Lung (tissue), 12 donors: ENCODE results near the gene MRRF. TPM values are rescaled to one million over a fixed set of nuclear protein-coding genes. Genes with fewer than 3 reads are reported as not detected.
A peak's percentile ranks its signal among the peaks of the same experiment; 100 is the strongest.

Source experiments
- ATAC-seq: fragments of 200-7000 bp; cut with Tn5 transposase; one replicate; pipeline ENCODE4 v1.9.1; 2020; ENCODE audit warnings: moderate number of reproducible peaks; ENCODE audit not compliant: insufficient read depth, low FRiP score
- DNase-seq, 3 donors: peaks; one replicate each; pipeline ENCODE4 v3.0.0-alpha.2; 2013 to 2017
- H3K27ac ChIP-seq, 2 donors: one replicate each; pipeline ENCODE4 v1.5.1; 2013; ENCODE audit warnings: mild to moderate bottlenecking in 2 of 2, moderate library complexity in 2 of 2, control low read depth in 1 of 2, inconsistent platforms in 1 of 2, low read depth in 1 of 2, low read length in 1 of 2
- H3K27me3 ChIP-seq, 3 donors: one replicate each; pipeline ENCODE4 v1.5.1; 2013; ENCODE audit warnings: low read length in 2 of 3; ENCODE audit not compliant: control insufficient read depth in 3 of 3, insufficient read depth in 3 of 3
- H3K36me3 ChIP-seq, 4 donors: one replicate each; pipeline ENCODE4 v1.5.1; 2013; ENCODE audit warnings: low read length in 4 of 4, mild to moderate bottlenecking in 1 of 4, moderate library complexity in 1 of 4; ENCODE audit not compliant: control insufficient read depth in 4 of 4, insufficient read depth in 4 of 4
- H3K4me1 ChIP-seq, 5 donors: one replicate each; pipeline ENCODE4 v1.5.1; 2013; ENCODE audit warnings: low read length in 5 of 5, mild to moderate bottlenecking in 2 of 5, moderate library complexity in 1 of 5; ENCODE audit not compliant: control insufficient read depth in 5 of 5, insufficient read depth in 5 of 5
- H3K4me3 ChIP-seq: one replicate; pipeline ENCODE4 v1.5.1; 2013; ENCODE audit warnings: mild to moderate bottlenecking, control low read depth, moderate library complexity
- H3K9ac ChIP-seq, 2 donors: one replicate each; pipeline ENCODE4 v1.5.1; 2013; ENCODE audit warnings: low read length in 2 of 2, control low read depth in 1 of 2; ENCODE audit not compliant: insufficient read depth in 1 of 2
- H3K9me3 ChIP-seq, 4 donors: one replicate each; pipeline ENCODE4 v1.5.1; 2013; ENCODE audit warnings: low read length in 3 of 4, mild to moderate bottlenecking in 1 of 4, moderate library complexity in 1 of 4; ENCODE audit not compliant: control insufficient read depth in 4 of 4, insufficient read depth in 3 of 4
- WGBS, 2 donors: extraction: QIAGEN DNeasy Blood & Tissue Kit; methylation state at CpG; one replicate each; pipeline ENCODE4 v1.1.7; 2013; 5-methylcytosine and 5-hydroxymethylcytosine counted together
- polyA plus RNA-seq, 2 donors: library from polyadenylated mRNA; stranded (reverse); fragments of 200-250 nt; gene quantifications; one replicate each; pipeline ENCODE4 v1.2.1, GENCODE V29; 2013
- total RNA-seq, 2 donors: library from RNA; depleted of rRNA in 1 of 2; stranded (reverse); fragments of >200 nt in 1 of 2; gene quantifications; one replicate each; pipeline ENCODE4 v1.2.1, GENCODE V29; 2014 to 2021
- TF ChIP-seq, protein P1 (sequence below): IDR thresholded peaks from 2 replicates; pipeline ENCODE4 v1.5.1; 2012; ENCODE audit warnings: mild to moderate bottlenecking; ENCODE audit errors: control extremely low read depth, extremely low read depth
- donor health status: control.
- donor health status: control.
- donor health status: Bipolar disorder and iron deficiency.
- donor health status: healthy.
- donor health status: DM: yes; HTN: yes; CAD: no.

The MRRF gene
- total and polyA plus RNA-seq, 4 donors: 22.3 to 43.9 (median 31.1) TPM

DNA sequence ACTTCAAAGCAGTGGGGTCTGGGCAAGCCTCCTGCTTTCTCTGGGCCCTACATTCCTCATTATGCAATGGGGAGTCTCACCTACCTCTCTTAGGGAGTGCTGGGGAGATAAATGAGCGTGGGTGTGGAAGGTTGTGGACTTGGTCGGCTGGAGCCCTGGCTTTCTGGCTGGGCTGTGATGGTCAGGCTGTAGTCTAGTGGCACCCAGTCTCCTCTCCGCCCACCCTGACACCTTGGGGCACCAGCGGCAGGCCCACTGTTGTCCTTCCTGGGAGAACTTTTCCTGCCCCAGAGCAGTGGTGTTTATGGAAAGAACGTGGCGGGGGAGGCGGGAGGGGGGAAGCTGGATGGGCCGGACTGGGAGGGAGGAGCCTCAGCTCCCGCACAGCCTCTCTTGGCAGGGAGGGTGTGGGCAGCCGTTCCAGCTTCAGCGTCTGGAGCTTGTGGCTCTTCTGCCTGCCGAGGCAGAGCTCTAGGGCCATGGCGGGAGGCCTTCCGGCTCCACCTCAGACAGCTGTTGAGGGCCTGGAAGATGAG, 110.3 kb downstream of the MRRF start:
- no peak overlapping the region for H3K27ac ChIP-seq
- peaks cover 0 to 3% (median 1%) of the 10 kb centered on the region in 4 donors for H3K9me3 ChIP-seq
- ATAC-seq (peak; percentile 36), DNase-seq (peak; percentile 80 to 89 (median 81))
- H3K36me3 ChIP-seq: no peaks in the 10 kb centered on the region
- peaks cover 0 to 41% (median 16%) of the 10 kb centered on the region in 5 donors for H3K4me1 ChIP-seq
- peaks cover 0 to 5% (median 4%) of the 10 kb centered on the region in 3 donors for H3K27me3 ChIP-seq
- TF ChIP-seq, protein P1, sequence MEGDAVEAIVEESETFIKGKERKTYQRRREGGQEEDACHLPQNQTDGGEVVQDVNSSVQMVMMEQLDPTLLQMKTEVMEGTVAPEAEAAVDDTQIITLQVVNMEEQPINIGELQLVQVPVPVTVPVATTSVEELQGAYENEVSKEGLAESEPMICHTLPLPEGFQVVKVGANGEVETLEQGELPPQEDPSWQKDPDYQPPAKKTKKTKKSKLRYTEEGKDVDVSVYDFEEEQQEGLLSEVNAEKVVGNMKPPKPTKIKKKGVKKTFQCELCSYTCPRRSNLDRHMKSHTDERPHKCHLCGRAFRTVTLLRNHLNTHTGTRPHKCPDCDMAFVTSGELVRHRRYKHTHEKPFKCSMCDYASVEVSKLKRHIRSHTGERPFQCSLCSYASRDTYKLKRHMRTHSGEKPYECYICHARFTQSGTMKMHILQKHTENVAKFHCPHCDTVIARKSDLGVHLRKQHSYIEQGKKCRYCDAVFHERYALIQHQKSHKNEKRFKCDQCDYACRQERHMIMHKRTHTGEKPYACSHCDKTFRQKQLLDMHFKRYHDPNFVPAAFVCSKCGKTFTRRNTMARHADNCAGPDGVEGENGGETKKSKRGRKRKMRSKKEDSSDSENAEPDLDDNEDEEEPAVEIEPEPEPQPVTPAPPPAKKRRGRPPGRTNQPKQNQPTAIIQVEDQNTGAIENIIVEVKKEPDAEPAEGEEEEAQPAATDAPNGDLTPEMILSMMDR: no peak
- H3K4me3 ChIP-seq: no peak overlapping the region
- WGBS, 2 donors: 28 to 45% methylated on average over 14 of the region's 14 CpGs
- no peak overlapping the region for H3K9ac ChIP-seq

DNA sequence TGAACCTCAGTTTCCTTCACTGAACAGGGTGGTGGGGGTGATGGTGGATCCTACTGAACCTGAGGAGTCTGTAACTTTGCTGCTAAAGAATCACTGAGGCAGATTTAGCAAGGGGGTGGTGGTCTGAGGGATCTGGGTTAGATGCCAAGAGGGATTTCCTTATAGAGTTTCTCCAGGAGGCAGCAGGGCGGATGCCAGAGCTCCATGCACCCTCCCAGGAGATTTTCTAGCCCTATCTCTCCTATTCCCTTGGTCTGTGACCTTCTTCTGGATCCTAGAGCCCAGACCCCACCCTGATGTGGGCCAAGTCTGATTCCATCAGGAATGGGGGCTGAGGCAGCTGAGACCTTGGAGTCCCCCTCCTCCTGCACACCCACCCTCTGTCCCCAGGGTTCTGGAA, 112.1 kb downstream of the MRRF start:
- H3K4me3 ChIP-seq: no peak overlapping the region
- H3K36me3 ChIP-seq: peaks cover 0 to 2% (median 0%) of the 10 kb centered on the region in 4 donors
- peaks cover 0 to 3% (median 1%) of the 10 kb centered on the region in 4 donors for H3K9me3 ChIP-seq
- H3K4me1 ChIP-seq: peaks cover 0 to 31% (median 14%) of the 10 kb centered on the region in 5 donors
- H3K27ac ChIP-seq: no peak overlapping the region
- ATAC-seq (no peak), DNase-seq (no peak)
- WGBS, 2 donors: 88 to 100% methylated on average over 1 of the region's 1 CpG
- TF ChIP-seq, protein P1: no peak
- H3K27me3 ChIP-seq: peaks cover 0 to 3% (median 0%) of the 10 kb centered on the region in 3 donors
- no peak overlapping the region for H3K9ac ChIP-seq

DNA sequence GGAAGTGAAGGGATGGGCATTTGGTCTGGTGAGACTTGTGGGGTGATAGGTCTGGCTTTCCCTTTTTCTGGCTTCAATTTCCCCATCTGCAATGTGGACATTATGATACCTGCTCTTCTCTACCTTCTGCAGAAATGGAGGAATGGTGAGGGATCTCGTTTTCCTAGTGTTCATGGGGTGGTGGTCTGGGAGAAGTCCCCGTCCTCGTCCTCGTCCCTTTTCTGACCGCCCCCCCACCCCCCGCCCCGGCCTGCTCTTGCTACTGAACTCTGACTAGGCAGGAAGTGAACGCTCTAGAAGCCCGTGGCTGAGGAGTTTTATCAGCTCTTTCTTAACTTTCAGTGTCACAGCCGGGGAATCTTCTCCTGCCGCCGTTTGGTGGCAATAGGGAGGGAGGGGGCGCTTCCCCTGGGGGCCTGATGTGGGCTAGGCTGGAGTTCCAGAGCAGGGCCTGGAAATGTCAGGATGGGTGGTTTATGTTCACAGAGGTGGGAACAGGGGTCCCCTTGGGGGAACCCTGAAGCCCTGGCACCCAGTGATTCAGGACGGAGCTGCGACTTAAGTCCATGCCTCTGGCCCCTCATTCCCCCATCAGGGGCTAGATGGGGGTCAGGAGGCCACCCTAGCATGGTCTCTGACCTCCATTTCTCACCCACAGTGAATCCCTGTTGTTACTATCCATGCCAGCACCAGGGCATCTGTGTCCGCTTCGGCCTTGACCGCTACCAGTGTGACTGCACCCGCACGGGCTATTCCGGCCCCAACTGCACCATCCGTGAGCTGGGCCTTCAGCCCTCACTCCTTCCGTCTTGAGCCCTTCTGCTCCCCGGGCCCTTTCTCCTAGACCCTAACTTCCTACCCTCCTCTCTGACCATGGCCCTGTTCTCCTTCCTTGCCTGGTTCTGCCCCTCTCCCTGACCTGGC, 112.8 kb downstream of the MRRF start:
- TF ChIP-seq, protein P1: no peak
- H3K27ac ChIP-seq: no peak overlapping the region
- peaks cover 0 to 3% (median 1%) of the 10 kb centered on the region in 4 donors for H3K9me3 ChIP-seq
- H3K27me3 ChIP-seq: no peaks in the 10 kb centered on the region
- no peak overlapping the region for H3K9ac ChIP-seq
- WGBS, 2 donors: 54 to 65% methylated on average over 24 of the region's 24 CpGs
- ATAC-seq (no peak), DNase-seq (peak in 1 of 3 donors; percentile 41)
- H3K4me1 ChIP-seq: peaks cover 0 to 31% (median 14%) of the 10 kb centered on the region in 5 donors
- H3K4me3 ChIP-seq: no peak overlapping the region
- H3K36me3 ChIP-seq: peaks cover 0 to 2% (median 0%) of the 10 kb centered on the region in 4 donors
